ENCODE measurements around the gene CENPE.

The CENPE gene

GRCh38 chr4:103105558-103106356 is 92.4 kb downstream of the CENPE start:
- no peak overlapping the region for H3K4me3 ChIP-seq (replicated peaks in 1 of 2; ENCODE audit: low read depth in 2 of 2, low read length in 2 of 2)
- peak in 1 of 2 donors; percentile 13 for DNase-seq (ENCODE audit: low read depth in 2 of 2)
- no peak for TF ChIP-seq CTCF (IDR thresholded peaks at IDR 0.05; ENCODE audit: low read depth, low read length)

DNA sequence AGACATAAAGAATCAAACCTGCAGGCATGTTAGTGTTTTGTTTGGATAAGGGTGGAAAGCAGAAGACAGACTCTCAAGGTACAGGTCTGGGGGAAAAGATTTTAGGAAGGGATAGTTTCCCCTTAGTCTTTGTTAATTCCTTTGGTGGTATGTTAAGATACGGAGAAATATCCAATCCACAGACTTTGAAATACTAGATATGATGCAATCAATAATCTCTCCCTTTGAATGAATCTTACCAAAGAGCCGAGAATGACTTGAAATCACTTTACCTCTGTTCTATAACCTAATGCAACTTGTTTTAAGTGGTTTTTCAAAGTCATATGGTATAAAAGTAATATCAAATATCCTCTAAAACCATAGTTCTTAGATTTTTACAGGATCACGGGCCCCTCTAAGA is 93.3 kb downstream of the CENPE start:
- TF ChIP-seq CTCF (IDR thresholded peaks at IDR 0.05; ENCODE audit: low read depth, low read length) = no peak
- DNase-seq (ENCODE audit: low read depth in 2 of 2) = no peak
- H3K4me3 ChIP-seq (replicated peaks in 1 of 2; ENCODE audit: low read depth in 2 of 2, low read length in 2 of 2) = no peak overlapping the region

- no peak overlapping the region for H3K4me3 ChIP-seq (replicated peaks in 1 of 2; ENCODE audit: low read depth in 2 of 2, low read length in 2 of 2)
- no peak for TF ChIP-seq CTCF (IDR thresholded peaks at IDR 0.05; ENCODE audit: low read depth, low read length)
- DNase-seq (ENCODE audit: low read depth in 2 of 2) = no peak
Measured at GRCh38 chr4:103100691-103101090, 97.5 kb downstream of the CENPE start.

- TF ChIP-seq CTCF (IDR thresholded peaks at IDR 0.05; ENCODE audit: low read depth, low read length) = peak; percentile 55
- H3K4me3 ChIP-seq (replicated peaks in 1 of 2; ENCODE audit: low read depth in 2 of 2, low read length in 2 of 2) = peak within 1 kb of the TSS; percentile 43 to 53
- DNase-seq (ENCODE audit: low read depth in 2 of 2) = peak; percentile 98
Measured at GRCh38 chr4:103099691-103100392, 98.3 kb downstream of the CENPE start, which contains the start of gene BDH2. Gene BDH2 (minus strand): TSS chr4:103099834. CDS start chr4:103096254, 3,580 bp downstream.

DNA sequence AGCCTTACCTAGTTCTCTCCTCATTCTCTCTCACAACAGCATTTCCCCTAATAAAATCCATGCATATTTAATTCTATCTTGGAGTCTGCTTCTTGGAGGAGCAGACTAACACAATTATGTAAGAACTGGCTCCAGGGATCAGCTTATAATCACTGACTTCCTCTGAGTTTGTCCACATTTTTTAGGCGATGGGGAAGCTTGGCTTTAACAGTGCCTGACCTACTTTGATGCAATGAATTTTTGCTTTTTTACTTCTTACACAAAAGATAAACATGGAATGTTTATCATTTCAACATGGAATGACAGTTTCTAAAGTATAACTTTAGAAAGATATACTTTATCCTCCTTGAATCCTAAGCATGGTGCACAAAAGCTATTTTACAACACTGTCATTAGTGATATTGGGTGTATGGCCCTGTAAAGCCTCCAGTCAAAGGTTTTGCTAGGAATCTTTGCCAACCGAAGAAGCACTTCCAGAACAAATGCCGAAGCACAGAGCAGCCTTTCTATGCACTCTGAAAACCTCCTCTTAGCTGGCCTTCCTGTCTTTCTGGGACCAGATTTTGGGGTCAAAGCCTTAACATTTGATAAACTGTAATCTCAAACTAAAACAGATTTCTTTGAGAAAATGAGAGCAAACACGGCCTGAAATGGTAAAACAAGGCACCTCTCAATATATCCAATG is 99.2 kb downstream of the CENPE start:
- H3K4me3 ChIP-seq (replicated peaks in 1 of 2; ENCODE audit: low read depth in 2 of 2, low read length in 2 of 2) = peak overlapping the region; percentile 43 to 53
- TF ChIP-seq CTCF (IDR thresholded peaks at IDR 0.05; ENCODE audit: low read depth, low read length) = no peak
- DNase-seq (ENCODE audit: low read depth in 2 of 2) = peak; percentile 22 to 39

- DNase-seq (ENCODE audit: low read depth in 2 of 2) = peak in 1 of 2 donors; percentile 13
- peak overlapping the region; percentile 43 to 53 for H3K4me3 ChIP-seq (replicated peaks in 1 of 2; ENCODE audit: low read depth in 2 of 2, low read length in 2 of 2)
- TF ChIP-seq CTCF (IDR thresholded peaks at IDR 0.05; ENCODE audit: low read depth, low read length) = no peak
Measured at GRCh38 chr4:103098341-103098740, 99.8 kb downstream of the CENPE start.

Measured in cardiac fibroblast (primary cell).